OCI-LY3 (cell line): ENCODE results near the gene EFNB1.

Experiments
- EZH2phosphoT487 ChIP-seq: fragments of 200-600 bp; shearing (Covaris generic); IDR thresholded peaks from 2 replicates; pipeline ENCODE4 v1.6.1; 2018; ENCODE audit warnings: antibody characterized with exemption, mixed run types, low read depth
- TF ChIP-seq, protein P1 (sequence below): fragments of 200-600, 300-600 bp; sonication (generic); IDR thresholded peaks from 2 replicates; pipeline ENCODE4 v1.5.1; 2014; ENCODE audit warnings: antibody characterized with exemption, low read length, low read depth

DNA sequence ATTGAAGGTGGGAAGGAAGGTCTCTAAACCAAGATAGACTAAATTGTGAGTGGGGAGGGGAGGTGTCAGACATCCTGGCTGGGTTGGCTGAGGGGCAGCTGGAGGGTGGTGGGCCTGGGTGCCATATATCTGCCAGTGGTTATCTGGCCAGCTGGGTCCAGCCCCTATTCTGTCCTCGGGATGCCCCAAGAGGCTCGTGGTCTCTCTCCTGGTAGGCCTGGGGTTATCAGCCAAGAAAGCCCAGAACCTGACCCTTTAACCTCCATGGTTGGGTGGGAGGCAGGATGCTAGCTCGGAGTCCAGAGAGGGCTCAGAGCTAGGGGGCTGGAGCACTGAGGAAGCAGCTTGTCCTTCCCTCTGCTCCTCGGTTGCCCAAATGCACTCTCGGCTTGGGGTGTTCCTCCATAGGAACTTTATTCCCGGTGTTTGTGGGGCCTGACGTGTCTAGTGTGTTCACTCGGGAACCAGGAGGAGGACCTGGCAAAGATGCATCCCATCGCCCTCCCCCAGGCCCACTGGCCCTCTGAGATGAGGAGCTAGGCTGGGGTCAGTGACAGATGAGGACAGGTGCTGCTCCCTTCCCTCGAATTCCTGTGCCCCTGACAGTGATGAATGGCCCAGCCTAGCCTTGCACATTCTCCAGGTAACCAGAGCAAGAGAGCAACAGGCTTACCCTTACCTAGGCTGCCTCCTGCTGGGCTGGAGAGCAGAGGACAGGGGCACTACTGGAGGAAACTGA, 5.2 kb upstream of the EFNB1 start:
- TF ChIP-seq, protein P1, sequence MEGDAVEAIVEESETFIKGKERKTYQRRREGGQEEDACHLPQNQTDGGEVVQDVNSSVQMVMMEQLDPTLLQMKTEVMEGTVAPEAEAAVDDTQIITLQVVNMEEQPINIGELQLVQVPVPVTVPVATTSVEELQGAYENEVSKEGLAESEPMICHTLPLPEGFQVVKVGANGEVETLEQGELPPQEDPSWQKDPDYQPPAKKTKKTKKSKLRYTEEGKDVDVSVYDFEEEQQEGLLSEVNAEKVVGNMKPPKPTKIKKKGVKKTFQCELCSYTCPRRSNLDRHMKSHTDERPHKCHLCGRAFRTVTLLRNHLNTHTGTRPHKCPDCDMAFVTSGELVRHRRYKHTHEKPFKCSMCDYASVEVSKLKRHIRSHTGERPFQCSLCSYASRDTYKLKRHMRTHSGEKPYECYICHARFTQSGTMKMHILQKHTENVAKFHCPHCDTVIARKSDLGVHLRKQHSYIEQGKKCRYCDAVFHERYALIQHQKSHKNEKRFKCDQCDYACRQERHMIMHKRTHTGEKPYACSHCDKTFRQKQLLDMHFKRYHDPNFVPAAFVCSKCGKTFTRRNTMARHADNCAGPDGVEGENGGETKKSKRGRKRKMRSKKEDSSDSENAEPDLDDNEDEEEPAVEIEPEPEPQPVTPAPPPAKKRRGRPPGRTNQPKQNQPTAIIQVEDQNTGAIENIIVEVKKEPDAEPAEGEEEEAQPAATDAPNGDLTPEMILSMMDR = no peak
- no peak for TF ChIP-seq EZH2phosphoT487
